GM18858 (cell line): ENCODE results near the gene USP46.

Experiments
- ATAC-seq: cut with Tn5 transposase; IDR thresholded peaks from one replicate; pipeline ENCODE4 v1.9.1; 2021; ENCODE audit not compliant: unreplicated experiment

The USP46 gene

GRCh38 chr4:52622564-52622963, 36.5 kb downstream of the USP46 start:
- no peak for ATAC-seq

GRCh38 chr4:52621567-52621966, 37.5 kb downstream of the USP46 start:
- ATAC-seq = no peak

GRCh38 chr4:52619591-52619931, 39.5 kb downstream of the USP46 start:
- ATAC-seq = no peak

GRCh38 chr4:52618795-52619590, 40.1 kb downstream of the USP46 start:
- ATAC-seq = no peak

GRCh38 chr4:52617336-52618020, 41.6 kb downstream of the USP46 start:
- no peak for ATAC-seq

GRCh38 chr4:52614241-52614640, 44.9 kb downstream of the USP46 start:
- ATAC-seq = no peak

GRCh38 chr4:52612341-52612740, 46.8 kb downstream of the USP46 start:
- no peak for ATAC-seq

GRCh38 chr4:52611030-52611555, 48.0 kb downstream of the USP46 start:
- ATAC-seq = no peak

DNA sequence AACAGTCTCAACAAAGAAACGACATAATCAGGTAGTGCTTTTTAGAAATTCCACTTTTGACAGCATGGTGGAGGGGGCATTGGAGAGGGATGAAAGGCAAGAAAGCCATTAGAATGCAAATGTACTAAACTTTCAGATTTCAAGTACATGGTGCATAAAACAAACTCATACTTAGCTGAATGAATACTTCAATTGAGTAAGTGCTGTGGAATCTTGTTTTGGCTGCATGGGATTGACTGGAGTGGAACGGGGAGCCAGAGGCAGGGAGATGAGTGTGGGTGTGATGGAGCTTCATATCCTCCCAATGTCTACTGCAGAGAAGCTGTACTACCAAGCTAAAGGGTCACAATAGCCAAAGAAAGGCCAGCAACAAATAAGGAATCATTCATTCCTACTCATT, 52.4 kb downstream of the USP46 start:
- ATAC-seq = no peak

- no peak for ATAC-seq
Measured at GRCh38 chr4:52606040-52606439, 53.1 kb downstream of the USP46 start.

DNA sequence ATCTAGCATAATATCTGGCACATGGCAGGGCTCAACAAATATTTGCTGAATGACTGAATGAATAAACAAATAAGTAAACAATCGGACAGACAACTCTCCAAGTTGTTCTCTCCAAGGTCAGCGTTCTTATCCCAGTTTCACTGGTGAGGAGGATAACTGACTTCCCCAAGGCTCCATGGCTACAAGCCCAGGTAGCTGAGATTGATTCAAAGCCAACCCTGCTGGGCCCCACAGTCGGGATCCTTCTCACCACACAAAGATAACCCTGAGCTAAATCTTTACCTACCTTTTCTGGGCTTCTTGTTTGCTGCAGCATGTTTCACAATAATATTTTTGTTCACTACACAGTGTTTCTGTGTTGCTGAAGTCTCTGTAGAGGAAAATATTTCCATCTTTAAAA, 54.9 kb downstream of the USP46 start:
- no peak for ATAC-seq

- no peak for ATAC-seq
Measured at GRCh38 chr4:52600275-52600674, 58.8 kb downstream of the USP46 start.

GRCh38 chr4:52595001-52595400, 64.1 kb downstream of the USP46 start:
- ATAC-seq = no peak

- ATAC-seq = no peak
Measured at GRCh38 chr4:52592287-52592686, 66.8 kb downstream of the USP46 start.

DNA sequence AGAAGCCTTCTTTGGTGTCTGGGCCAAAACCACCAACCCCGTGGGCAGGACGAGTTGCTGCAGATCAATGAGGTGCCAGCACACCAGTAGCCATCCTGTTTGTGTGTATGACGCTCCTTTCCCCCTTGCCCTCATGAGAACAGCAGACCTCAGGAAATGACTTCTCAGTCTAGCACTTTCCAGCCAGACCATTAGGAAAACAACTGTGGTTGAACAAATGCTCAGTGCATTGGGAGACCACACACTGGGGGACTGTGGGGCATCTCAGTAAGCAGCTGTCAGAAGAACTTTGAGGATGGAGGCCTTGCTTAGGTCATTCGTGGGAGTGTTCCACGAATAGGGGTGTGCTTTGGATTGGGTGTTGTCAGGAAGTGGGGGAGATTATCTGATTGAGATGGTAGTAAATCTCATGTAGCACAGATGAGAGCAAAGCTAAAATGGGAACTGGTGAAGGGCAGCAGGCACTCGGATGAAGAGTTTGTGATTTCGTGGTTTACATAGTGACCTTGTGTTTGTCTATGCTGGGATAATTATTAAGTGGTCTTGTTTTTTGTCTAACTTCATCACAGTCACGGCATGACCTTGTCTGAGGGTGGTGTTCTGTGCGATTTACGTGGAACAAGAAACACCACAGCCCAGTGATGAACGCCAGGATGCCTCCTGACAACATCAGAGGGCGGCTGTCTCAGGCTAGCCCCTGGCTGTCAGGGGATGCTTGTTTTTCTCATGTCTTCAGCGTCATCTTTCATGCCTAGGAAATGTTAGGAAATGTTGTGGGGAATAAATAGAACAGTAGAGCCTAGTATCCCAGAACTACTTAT, 70.1 kb downstream of the USP46 start:
- no peak for ATAC-seq

DNA sequence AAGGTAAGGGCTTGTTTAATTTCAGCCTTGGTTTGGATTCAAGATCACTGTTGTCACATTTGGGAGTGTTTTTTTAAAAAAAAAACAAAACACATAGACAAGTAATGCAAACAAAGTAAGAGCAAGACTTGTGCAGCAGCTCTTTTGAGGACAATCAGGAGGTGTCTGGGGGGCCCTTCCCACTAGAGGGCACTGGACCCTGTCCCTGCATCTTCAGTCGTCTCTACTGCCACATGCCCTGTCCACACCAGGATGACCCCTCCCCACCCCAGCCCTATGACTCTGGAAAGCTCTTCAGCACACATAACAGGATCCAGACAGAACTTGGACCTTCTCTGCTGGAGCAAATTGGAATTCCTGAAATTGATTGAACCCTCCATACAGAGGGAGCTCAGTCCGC, 71.0 kb downstream of the USP46 start:
- ATAC-seq = no peak

DNA sequence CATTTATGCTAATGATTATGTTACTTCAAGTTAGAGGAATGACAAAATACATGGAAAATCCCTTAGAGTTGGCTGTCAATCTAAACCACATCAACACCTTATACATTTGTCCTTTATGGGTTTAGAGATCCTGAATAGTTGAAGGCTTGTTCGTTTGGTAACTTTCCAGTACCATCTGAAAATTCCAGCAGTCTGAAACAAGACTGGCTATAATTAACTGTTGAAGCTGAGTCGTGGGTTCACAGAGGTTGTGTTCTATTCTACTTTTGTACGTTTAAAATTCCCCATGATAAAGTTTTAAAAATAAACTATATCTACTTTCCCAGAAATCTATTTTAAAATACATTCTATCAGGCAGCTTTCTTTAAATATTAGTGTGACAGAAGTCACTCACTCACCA, 73.0 kb downstream of the USP46 start:
- ATAC-seq = no peak

GRCh38 chr4:52585379-52585778, 73.7 kb downstream of the USP46 start:
- ATAC-seq = no peak

DNA sequence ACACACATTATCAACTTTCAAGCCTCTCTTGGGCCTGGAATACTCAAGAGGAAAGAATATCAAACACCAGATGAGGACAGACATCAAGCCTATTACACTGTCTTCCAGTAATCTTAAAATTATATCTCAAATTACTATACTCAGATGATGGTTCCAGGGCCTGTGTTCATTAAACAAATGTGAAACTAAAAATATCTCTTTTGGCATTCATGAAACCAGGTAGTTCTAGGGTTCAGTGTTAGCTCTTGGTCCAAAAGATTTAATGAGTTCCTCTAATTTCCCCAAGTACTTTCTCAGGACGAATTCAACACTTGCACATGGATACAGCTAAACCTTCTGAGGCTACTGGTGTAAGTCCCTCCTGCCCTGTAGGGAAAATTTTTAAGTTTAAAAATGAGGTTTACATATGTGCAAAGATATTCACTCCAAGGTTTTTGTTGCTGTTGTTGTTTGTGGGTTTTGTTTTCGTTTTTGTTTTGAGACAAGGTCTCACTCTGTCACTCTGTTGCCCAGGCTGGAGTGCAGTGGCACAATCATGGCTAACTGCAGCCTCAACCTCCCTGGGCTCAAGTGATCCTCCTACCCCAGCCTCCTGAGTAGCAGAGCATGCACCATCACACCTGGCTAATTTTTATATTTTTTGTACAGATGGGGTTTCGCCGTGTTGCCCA, 79.4 kb downstream of the USP46 start:
- no peak for ATAC-seq

- ATAC-seq = no peak
Measured at GRCh38 chr4:52578951-52579350, 80.2 kb downstream of the USP46 start.

GRCh38 chr4:52577624-52577962, 81.5 kb downstream of the USP46 start:
- no peak for ATAC-seq
